SK-N-SH (cell line): ENCODE data around the gene CDH13. TPM values are rescaled to one million over a fixed set of nuclear protein-coding genes. Genes with fewer than 3 reads are reported as not detected.

ENCODE experiments used
- CTCF ChIA-PET: fragments of 300-600, 350-600 bp; formaldehyde crosslinking; extraction: SDS; loops from one replicate; lab custom pipeline; 2021; lab: Yijun Ruan, JAX
- POLR2A ChIA-PET: fragments of 350-600 bp; sonication (Branson Sonifier 250); formaldehyde crosslinking; extraction: SDS; loops from one replicate; lab custom pipeline; 2020; ENCODE audit warnings: antibody characterized with exemption, inconsistent platforms; lab: Yijun Ruan, JAX
- DNase-seq: peaks from one replicate; pipeline ENCODE4 v3.0.0; 2012
- H2AFZ ChIP-seq: fragments of 200-600 bp; sonication (generic); 2 replicates; pipeline ENCODE4 v1.8.1; 2016; ENCODE audit warnings: antibody characterized with exemption, mild to moderate bottlenecking, low read depth
- H3F3A ChIP-seq: fragments of 200-600 bp; sonication (generic); replicated peaks from 2 replicates; pipeline ENCODE3; 2016; ENCODE audit warnings: antibody characterized with exemption, mild to moderate bottlenecking; ENCODE audit not compliant: insufficient read depth
- H3K27ac ChIP-seq, 2 experiments: fragments of 200-500 bp in 1 of 2; fragments of 200-600 bp in 1 of 2; sonication (Bioruptor generic) in 1 of 2; sonication (generic), shearing (Covaris generic) in 1 of 2; 2 replicates each; pipeline versions ENCODE4 v1.5.1 to v1.6.1; 2014 to 2016; ENCODE audit warnings: low read depth in 2 of 2, inconsistent platforms in 1 of 2, low read length in 1 of 2, mild to moderate bottlenecking in 1 of 2, mixed read lengths in 1 of 2
- H3K27me3 ChIP-seq: fragments of 200-600 bp; sonication (generic), shearing (Covaris generic); 2 replicates; pipeline ENCODE4 v1.6.1; 2016; ENCODE audit warnings: mixed run types; ENCODE audit not compliant: insufficient read depth
- H3K36me3 ChIP-seq, 2 experiments: fragments of 200-500 bp in 1 of 2; fragments of 200-600 bp in 1 of 2; sonication (Bioruptor generic) in 1 of 2; sonication (generic) in 1 of 2; replicated peaks in 1 of 2; 2 replicates each; pipeline versions ENCODE3 to v1.5.1; 2014 to 2016; ENCODE audit warnings: low read length in 1 of 2, mild to moderate bottlenecking in 1 of 2; ENCODE audit not compliant: insufficient read depth in 2 of 2, control insufficient read depth in 1 of 2
- H3K4me1 ChIP-seq, 2 experiments: fragments of 200-500 bp in 1 of 2; fragments of 200-600 bp in 1 of 2; sonication (Bioruptor generic) in 1 of 2; sonication (generic), shearing (Covaris generic) in 1 of 2; 2 replicates each; pipeline versions ENCODE4 v1.5.1 to v1.6.1; 2014 to 2016; ENCODE audit warnings: low read depth in 1 of 2, low read length in 1 of 2, mixed run types in 1 of 2; ENCODE audit not compliant: insufficient read depth in 2 of 2, control insufficient read depth in 1 of 2
- H3K4me2 ChIP-seq: fragments of 200-600 bp; sonication (generic), shearing (Covaris generic); 2 replicates; pipeline ENCODE4 v1.6.1; 2017; ENCODE audit warnings: mixed run types
- H3K4me3 ChIP-seq, 2 experiments: fragments of 200-500 bp in 1 of 2; fragments of 200-600 bp in 1 of 2; sonication (Bioruptor generic) in 1 of 2; sonication (generic), shearing (Covaris generic) in 1 of 2; 2 replicates each; pipeline versions ENCODE4 v1.5.1 to v1.8.1; 2014 to 2016; ENCODE audit warnings: low read depth in 2 of 2, inconsistent platforms in 1 of 2, low read length in 1 of 2, mild to moderate bottlenecking in 1 of 2, mixed read lengths in 1 of 2, moderate library complexity in 1 of 2
- H3K79me2 ChIP-seq: fragments of 200-600 bp; sonication (generic); 2 replicates; pipeline ENCODE4 v1.8.1; 2017; ENCODE audit warnings: mild to moderate bottlenecking; ENCODE audit not compliant: insufficient read depth
- H3K9ac ChIP-seq: fragments of 200-600 bp; sonication (generic); 2 replicates; pipeline ENCODE4 v1.6.1; 2017; ENCODE audit warnings: mixed run types
- H3K9me2 ChIP-seq: fragments of 200-600 bp; sonication (generic); 2 replicates; pipeline ENCODE4 v1.6.1; 2017; ENCODE audit warnings: mixed run types
- H3K9me3 ChIP-seq: fragments of 200-600 bp; sonication (generic); 2 replicates; pipeline ENCODE4 v1.6.1; 2017; ENCODE audit warnings: mixed run types, mild to moderate bottlenecking, moderate library complexity
- H4K20me1 ChIP-seq: fragments of 200-600 bp; sonication (generic); 2 replicates; pipeline ENCODE4 v1.6.1; 2017; ENCODE audit warnings: mild to moderate bottlenecking, mixed run types; ENCODE audit not compliant: insufficient read depth
- CHD2 ChIP-seq: fragments of 150-350 bp; IDR thresholded peaks from 2 replicates; pipeline ENCODE4 v1.6.1; 2018; ENCODE audit warnings: low read length; ENCODE audit not compliant: partially characterized antibody
- ELF1 ChIP-seq: IDR thresholded peaks from 2 replicates; pipeline ENCODE4 v1.4.0; 2012
- FOXJ3 ChIP-seq: sonication (generic); formaldehyde crosslinking; IDR thresholded peaks from 2 replicates; pipeline ENCODE4 v1.5.1; 2020; ENCODE audit warnings: mild to moderate bottlenecking, missing genetic modification reagents
- FOXM1 ChIP-seq: IDR thresholded peaks from 2 replicates; pipeline ENCODE4 v1.4.0; 2012; ENCODE audit warnings: low read depth, mild to moderate bottlenecking
- GATA2 ChIP-seq: sonication (generic); formaldehyde crosslinking; IDR thresholded peaks from 2 replicates; pipeline ENCODE4 v1.5.0; 2020; ENCODE audit warnings: mild to moderate bottlenecking, missing genetic modification reagents
- NFIC ChIP-seq: IDR thresholded peaks from 2 replicates; pipeline ENCODE4 v1.4.0; 2012; ENCODE audit warnings: borderline replicate concordance
- RCOR1 ChIP-seq: fragments of 150-350 bp; IDR thresholded peaks from 2 replicates; pipeline ENCODE4 v1.6.1; 2017; ENCODE audit warnings: antibody characterized with exemption, low read length
- RFX5 ChIP-seq: IDR thresholded peaks from 2 replicates; pipeline ENCODE4 v1.6.1; 2012; ENCODE audit warnings: mild to moderate bottlenecking, improper control_type of control experiment, low read length
- RXRA ChIP-seq: IDR thresholded peaks from 2 replicates; pipeline ENCODE4 v1.4.0; 2012; ENCODE audit warnings: low read depth, mild to moderate bottlenecking, borderline replicate concordance
- SMC3 ChIP-seq: IDR thresholded peaks from 2 replicates; pipeline ENCODE4 v1.6.1; 2012; ENCODE audit warnings: low read depth, low read length, improper control_type of control experiment
- YY1 ChIP-seq: IDR thresholded peaks from 2 replicates; pipeline ENCODE4 v1.4.0; 2012; ENCODE audit warnings: low read depth, mild to moderate bottlenecking
- polyA plus RNA-seq, 3 experiments: library from polyadenylated mRNA; depleted of rRNA; stranded (reverse); fragments of >200 nt; gene quantifications; 2 replicates each; pipeline ENCODE4 v1.2.3, GENCODE V29; 2012
- TF ChIP-seq, protein P1 (sequence below): fragments of 200-600 bp; sonication (generic); IDR thresholded peaks from 2 replicates; pipeline ENCODE4 v1.6.1; 2017; ENCODE audit warnings: antibody characterized with exemption, mild to moderate bottlenecking, moderate library complexity
- TF ChIP-seq, protein P2 (sequence below): IDR thresholded peaks from 2 replicates; pipeline ENCODE4; 2012
- TF ChIP-seq, protein P3 (sequence below): IDR thresholded peaks from 2 replicates; pipeline ENCODE4 v1.4.0; 2012; ENCODE audit warnings: low read depth, borderline replicate concordance
- TF ChIP-seq, protein P4 (sequence below): IDR thresholded peaks from 2 replicates; pipeline ENCODE4 v1.4.0; 2012; ENCODE audit warnings: low read depth, borderline replicate concordance

Gene CDH13
- polyA plus RNA-seq, 1 of the 3 experiments (the other 2 are of a cell fraction) = 93.0 TPM

DNA sequence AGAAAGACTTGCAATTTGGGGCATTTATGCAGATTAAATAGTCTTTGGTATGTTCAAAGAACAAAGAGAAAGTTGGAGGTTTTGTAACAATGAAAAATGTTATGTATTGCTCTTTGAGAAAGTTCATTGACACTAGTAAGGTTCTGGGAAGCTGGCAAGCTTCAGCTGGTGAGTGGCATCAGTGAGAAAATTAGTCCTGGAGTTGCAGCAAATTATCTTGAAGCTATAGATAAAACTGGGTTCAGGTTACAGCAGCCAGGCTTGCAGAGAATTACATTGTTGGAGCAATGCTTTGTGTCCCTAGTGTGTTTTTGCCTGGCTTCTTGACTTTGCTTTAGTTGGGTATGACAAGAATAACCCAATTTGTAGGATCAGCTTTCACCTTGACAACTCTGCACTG, 221.2 kb downstream of the CDH13 start:
- no peak for DNase-seq
- Histone ChIP-seq H4K20me1 (no peaks in the 10 kb centered on the region), H3K4me3 (no peak overlapping the region), H3K9me3 (no peaks in the 10 kb centered on the region; the same call in 1 of the 2 replicates), H3K27ac (no peak overlapping the region), H3F3A (no peaks in the 10 kb centered on the region), H3K4me1 (no peaks in the 10 kb centered on the region), H2AFZ (no peak overlapping the region), H3K27me3 (no peaks in the 10 kb centered on the region), H3K4me2 (no peak overlapping the region), H3K36me3 (peaks cover 0 to 7% of the 10 kb centered on the region in 2 experiments), H3K9me2 (no peaks in the 10 kb centered on the region), H3K9ac (no peak overlapping the region), H3K79me2 (no peaks in the 10 kb centered on the region; the same call in 1 of the 2 replicates)
- CTCF ChIA-PET = no interaction called here
- POLR2A ChIA-PET = no interaction called here
- TF ChIP-seq NFIC (no peak), CHD2 (no peak), RXRA (no peak), FOXJ3 (no peak), YY1 (no peak), RFX5 (no peak), RCOR1 (no peak), FOXM1 (no peak), ELF1 (no peak), GATA2 (CRISPR knock-in tag) (no peak), SMC3 (no peak)
- TF ChIP-seq, protein P1, sequence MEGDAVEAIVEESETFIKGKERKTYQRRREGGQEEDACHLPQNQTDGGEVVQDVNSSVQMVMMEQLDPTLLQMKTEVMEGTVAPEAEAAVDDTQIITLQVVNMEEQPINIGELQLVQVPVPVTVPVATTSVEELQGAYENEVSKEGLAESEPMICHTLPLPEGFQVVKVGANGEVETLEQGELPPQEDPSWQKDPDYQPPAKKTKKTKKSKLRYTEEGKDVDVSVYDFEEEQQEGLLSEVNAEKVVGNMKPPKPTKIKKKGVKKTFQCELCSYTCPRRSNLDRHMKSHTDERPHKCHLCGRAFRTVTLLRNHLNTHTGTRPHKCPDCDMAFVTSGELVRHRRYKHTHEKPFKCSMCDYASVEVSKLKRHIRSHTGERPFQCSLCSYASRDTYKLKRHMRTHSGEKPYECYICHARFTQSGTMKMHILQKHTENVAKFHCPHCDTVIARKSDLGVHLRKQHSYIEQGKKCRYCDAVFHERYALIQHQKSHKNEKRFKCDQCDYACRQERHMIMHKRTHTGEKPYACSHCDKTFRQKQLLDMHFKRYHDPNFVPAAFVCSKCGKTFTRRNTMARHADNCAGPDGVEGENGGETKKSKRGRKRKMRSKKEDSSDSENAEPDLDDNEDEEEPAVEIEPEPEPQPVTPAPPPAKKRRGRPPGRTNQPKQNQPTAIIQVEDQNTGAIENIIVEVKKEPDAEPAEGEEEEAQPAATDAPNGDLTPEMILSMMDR = no peak
- TF ChIP-seq, protein P2, sequence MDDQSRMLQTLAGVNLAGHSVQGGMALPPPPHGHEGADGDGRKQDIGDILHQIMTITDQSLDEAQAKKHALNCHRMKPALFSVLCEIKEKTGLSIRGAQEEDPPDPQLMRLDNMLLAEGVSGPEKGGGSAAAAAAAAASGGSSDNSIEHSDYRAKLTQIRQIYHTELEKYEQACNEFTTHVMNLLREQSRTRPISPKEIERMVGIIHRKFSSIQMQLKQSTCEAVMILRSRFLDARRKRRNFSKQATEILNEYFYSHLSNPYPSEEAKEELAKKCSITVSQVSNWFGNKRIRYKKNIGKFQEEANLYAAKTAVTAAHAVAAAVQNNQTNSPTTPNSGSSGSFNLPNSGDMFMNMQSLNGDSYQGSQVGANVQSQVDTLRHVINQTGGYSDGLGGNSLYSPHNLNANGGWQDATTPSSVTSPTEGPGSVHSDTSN = no peak
- TF ChIP-seq, protein P3, sequence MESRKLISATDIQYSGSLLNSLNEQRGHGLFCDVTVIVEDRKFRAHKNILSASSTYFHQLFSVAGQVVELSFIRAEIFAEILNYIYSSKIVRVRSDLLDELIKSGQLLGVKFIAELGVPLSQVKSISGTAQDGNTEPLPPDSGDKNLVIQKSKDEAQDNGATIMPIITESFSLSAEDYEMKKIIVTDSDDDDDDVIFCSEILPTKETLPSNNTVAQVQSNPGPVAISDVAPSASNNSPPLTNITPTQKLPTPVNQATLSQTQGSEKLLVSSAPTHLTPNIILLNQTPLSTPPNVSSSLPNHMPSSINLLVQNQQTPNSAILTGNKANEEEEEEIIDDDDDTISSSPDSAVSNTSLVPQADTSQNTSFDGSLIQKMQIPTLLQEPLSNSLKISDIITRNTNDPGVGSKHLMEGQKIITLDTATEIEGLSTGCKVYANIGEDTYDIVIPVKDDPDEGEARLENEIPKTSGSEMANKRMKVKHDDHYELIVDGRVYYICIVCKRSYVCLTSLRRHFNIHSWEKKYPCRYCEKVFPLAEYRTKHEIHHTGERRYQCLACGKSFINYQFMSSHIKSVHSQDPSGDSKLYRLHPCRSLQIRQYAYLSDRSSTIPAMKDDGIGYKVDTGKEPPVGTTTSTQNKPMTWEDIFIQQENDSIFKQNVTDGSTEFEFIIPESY = no peak
- TF ChIP-seq, protein P4, sequence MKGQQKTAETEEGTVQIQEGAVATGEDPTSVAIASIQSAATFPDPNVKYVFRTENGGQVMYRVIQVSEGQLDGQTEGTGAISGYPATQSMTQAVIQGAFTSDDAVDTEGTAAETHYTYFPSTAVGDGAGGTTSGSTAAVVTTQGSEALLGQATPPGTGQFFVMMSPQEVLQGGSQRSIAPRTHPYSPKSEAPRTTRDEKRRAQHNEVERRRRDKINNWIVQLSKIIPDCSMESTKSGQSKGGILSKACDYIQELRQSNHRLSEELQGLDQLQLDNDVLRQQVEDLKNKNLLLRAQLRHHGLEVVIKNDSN = no peak
